Measurements from ENCODE around the gene PKIG.

DNA sequence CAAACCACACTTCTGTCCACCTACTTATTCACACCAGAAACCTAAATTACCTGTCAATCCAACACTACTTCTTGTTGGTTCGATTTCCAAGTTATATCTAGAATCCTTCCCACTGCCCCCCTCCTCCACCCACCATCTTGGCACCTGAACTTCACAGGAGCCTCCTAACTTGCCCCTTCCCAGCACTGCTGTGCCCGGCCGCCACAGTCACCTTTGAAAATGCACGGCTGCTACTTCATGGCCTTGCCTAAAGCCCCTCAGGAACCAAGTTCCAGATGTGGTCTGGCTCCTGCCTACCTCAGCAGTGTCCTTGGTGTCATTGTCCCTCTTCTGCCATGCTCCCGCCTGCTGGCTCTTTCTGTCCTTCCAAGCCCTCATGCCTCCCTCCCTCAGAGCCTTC is 31.2 kb downstream of the PKIG start:
- no peak for TF ChIP-seq POLR2AphosphoS5 (IDR thresholded peaks at IDR 0.05; ENCODE audit: low read depth, low read length)
- TF ChIP-seq POLR2A (IDR thresholded peaks at IDR 0.05; ENCODE audit: low read depth, low read length) = no peak
- no peak for TF ChIP-seq TAF1 (IDR thresholded peaks at IDR 0.05; ENCODE audit: low read depth, low read length)
- no peak for TF ChIP-seq POU2F2 (IDR thresholded peaks at IDR 0.05; ENCODE audit: low read depth, low read length)
- no peak for TF ChIP-seq SPI1 (IDR thresholded peaks at IDR 0.05; ENCODE audit: low read depth, low read length)
- TF ChIP-seq PAX5 (IDR thresholded peaks at IDR 0.05; ENCODE audit: insufficient read depth, low read length, severe bottlenecking) = no peak

Data from GM12891 (cell line).